NCI-H146 treated with DMSO at 0.1 percent for 48 hours (cell line): ENCODE results near the gene TFAP2C.
"Not testable (repeated sequence)": the region's sequence is repeated elsewhere in the genome, so short reads cannot be mapped to it uniquely, and the experiment has no call there.

Experiments used
- DNase-seq: peaks from one replicate; lab custom pipeline; 2025; ENCODE audit not compliant: unreplicated experiment; lab: John Stamatoyannopoulos, UW

Gene TFAP2C

DNA sequence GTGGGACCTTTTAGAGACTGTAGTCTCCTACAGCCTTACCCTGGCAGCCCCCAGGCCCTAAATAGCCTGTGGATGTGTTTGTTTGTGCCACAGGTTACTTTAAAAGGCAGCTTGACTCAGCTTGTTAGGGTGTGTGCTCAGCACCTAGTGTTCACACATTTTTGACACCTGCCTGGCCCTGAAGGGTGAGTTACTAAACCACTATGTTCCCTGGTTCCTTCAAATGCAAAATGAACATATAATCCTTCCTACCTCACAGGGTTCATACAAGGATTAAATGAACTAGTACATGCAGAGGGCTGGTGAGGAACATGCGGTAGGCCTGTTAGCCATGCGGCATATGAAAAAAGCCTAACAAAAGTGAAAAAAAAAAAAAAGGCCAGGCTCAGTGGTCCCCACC is 14.9 kb upstream of the TFAP2C start:
- no peak for DNase-seq

GRCh38 chr20:56616716-56617115 is 12.4 kb upstream of the TFAP2C start:
- DNase-seq: no peak

- DNase-seq: no peak
Measured at GRCh38 chr20:56617489-56617888, 11.6 kb upstream of the TFAP2C start.

- no peak for DNase-seq
Measured at GRCh38 chr20:56621730-56622129, 7.4 kb upstream of the TFAP2C start.

GRCh38 chr20:56623930-56624329 is 5.2 kb upstream of the TFAP2C start:
- not testable (repeated sequence) for DNase-seq

DNA sequence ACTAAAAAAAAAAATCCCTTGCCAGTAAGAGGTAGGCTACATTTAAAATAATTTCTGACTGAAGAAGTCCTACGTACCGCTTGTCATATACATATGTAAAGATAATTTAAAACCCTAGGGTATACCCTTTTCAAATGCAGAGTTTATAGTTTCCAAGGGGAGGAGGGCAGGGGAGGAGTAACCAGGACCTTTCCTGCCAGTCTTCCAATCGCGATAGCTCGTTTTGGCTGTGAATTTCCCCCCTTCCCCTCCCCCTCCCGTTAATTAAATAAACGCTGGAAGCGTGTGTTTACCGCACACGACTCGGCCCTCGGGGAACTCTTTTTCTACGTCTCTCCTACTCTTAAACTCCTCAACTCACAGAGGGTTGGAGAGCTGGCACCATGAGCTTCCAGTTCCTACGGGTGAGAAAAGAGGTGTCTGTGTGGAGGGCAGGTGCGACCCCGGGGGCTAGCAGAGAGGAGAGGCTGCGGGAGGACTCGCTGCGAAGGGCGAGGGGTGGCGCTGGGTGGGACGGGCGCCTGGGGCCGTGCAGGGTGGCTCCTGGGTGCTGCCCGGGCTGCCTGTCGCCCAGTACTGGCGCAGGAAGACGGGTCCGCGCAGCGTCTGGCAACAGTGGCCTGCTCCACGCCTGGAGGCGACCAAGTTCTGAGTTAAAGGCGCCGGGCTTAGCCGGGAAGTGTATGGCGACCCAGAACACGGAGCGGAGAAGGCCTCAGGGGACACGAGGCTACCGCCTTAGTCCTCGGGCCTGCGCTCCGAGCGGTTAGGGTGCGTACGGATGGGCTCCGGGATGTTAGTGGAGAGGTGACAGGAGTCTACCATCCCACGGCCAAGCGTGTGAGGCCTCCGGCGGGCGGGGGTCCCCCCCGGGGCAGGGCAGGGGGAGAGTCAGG is 4.1 kb upstream of the TFAP2C start:
- DNase-seq: no peak

DNA sequence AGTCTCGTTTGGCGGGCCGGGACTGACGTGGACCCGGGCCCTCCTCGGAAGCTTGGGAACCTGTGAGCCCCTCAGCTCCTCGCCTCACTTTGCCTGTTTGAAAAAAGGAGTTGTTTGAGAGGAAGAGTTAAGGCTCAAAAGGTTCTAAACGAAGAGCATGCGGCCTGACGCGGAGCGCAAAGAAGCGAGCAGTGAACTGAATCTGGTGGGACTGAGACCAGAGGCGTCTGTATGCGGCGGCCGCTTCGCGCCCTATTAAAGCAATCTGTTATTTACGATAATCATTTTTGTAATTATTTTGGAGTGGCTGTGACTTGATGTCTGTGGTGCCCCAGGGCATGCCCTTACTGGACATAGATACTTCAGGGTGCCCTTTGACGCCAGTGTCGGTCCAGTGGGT is 3.3 kb upstream of the TFAP2C start:
- DNase-seq: no peak

DNA sequence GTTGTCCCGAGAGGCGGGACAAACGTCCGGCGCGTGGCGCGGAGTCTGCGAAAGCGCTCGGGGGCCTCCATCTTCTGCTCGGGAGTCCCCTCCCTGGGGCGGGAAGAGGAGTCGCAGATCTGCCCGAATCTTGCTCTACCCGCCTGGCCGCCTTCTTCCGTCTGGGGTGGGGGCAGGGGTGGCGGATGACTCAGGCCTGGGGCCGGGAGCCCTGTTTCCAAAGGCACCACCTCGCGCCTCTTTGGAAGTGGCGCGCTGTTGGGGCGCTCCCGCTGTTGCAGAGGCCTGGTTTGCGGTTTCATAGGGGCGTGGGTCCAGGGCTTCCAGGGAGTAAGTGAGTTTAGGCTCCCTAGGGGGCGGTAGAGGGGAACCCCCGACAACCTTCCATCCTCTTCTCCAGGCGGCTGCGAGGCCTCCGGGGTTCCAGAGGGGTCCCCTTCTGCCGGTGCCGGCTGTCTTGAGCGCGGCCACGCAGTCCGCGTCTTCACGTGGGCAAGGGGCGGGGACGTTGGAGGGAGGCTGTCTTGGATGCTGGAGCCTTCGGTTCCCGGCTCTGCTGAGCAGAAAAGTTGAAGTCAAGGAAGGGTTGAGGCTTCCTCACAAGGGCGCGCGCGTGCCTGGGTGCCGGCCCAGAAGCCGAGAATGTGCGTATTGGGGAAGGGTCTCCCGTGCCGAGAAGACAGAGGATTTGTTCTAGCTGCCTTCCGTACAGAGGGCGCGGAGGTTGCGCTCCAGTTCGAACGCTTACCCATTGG is 2.6 kb upstream of the TFAP2C start:
- no peak for DNase-seq

- no peak for DNase-seq
Measured at GRCh38 chr20:56627122-56628014, 1.7 kb upstream of the TFAP2C start.

DNA sequence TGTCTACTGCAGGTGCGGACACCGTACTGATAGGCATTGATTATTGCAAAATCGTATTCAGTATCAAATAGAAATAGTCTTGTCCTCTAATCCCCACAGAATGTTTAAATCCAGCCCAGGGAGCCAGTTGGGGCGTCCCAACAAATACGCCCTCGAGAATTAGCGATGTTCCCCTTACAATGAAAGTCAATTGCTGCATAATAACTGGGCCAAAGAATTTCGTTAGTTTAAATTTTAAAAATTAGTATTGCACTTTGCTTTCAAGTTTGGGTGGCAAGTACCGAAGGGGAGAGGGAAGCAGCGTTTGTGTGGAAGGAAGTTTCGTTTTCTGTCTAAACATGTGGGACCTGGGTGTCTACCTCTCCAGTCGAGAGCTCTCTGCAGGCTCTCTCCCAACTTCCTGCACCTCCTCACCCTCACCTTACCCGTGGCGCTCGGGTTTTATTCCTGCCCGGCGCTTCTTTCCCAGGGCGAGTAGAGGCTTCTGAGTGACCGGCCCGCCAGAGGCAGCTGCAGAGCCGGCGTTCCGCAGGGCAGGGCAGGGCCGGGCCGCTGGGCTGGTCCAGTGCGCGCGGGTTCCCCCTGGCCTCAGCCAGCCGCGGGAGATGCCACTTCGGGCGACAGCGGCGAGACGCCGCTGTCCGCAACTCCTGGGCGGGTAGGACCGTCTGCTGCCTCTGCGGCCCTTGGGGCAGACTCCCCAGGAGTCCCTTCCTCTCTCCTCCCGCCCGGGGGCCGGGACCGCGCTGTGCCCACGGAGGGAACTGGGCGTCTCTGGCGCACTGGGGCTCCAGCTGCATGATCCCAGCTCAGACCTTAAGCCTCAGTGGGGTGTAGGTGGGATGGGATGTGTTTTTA is 862 bp upstream of the TFAP2C start:
- DNase-seq: no peak

GRCh38 chr20:56629464-56630085 is 469 bp downstream of the TFAP2C start:
- DNase-seq: no peak

- DNase-seq: no peak
Measured at GRCh38 chr20:56630086-56630493, 984 bp downstream of the TFAP2C start.

DNA sequence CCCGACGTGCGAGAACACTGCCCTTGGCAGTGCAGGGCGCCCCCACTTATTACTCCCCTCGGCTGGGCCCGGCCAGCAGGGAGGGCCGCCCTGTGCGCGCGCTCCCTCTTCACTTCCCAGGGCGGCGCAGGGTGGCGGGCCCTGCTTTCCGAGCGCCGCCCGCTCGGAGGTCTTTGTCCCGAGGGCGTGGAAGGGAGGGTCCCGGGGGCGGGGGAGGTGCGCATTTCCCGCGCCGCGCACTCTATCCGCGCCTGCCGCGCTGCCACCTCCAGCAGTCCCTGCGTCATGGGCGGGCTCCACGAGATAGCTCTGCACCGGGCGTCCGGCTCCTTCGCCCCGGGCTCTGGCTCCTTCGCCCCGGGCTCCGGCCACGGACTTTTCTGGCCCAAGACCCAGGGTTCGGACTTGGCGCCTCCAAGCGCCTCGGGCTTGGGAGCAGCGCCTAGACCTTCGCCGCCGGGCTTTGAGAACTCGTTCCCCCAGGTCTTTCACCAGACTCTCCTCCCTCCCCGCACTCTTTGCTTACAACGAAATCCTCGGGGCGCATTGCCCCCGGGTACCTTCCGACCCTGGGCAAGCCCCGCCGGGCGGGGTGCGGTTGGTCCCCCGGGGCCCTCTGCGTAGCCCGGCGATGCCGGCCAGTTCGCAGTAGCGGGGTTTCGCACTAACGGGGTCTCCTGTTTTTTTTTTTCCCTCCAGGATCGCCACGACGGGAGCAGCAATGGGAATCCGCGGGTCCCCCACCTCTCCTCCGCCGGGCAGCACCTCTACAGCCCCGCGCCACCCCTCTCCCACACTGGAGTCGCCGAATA is 1.6 kb downstream of the TFAP2C start:
- DNase-seq: no peak

DNA sequence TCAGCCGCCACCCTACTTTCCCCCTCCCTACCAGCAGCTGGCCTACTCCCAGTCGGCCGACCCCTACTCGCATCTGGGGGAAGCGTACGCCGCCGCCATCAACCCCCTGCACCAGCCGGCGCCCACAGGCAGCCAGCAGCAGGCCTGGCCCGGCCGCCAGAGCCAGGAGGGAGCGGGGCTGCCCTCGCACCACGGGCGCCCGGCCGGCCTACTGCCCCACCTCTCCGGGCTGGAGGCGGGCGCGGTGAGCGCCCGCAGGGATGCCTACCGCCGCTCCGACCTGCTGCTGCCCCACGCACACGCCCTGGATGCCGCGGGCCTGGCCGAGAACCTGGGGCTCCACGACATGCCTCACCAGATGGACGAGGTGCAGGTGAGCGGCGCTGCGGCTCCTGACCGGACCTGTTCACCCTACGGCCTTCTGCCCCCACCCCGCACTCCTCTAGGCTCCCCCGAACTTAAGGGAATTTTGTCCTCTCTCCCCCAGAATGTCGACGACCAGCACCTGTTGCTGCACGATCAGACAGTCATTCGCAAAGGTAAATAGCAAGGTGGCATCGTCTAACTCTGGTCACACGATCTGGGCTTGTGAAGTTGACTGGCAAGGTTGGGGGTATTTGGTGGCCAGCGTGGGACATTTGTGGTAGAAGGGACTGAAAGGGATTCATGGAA is 2.3 kb downstream of the TFAP2C start:
- DNase-seq: no peak

- no peak for DNase-seq
Measured at GRCh38 chr20:56631990-56632327, 2.9 kb downstream of the TFAP2C start.

- DNase-seq: no peak
Measured at GRCh38 chr20:56634307-56634706, 5.2 kb downstream of the TFAP2C start.

DNA sequence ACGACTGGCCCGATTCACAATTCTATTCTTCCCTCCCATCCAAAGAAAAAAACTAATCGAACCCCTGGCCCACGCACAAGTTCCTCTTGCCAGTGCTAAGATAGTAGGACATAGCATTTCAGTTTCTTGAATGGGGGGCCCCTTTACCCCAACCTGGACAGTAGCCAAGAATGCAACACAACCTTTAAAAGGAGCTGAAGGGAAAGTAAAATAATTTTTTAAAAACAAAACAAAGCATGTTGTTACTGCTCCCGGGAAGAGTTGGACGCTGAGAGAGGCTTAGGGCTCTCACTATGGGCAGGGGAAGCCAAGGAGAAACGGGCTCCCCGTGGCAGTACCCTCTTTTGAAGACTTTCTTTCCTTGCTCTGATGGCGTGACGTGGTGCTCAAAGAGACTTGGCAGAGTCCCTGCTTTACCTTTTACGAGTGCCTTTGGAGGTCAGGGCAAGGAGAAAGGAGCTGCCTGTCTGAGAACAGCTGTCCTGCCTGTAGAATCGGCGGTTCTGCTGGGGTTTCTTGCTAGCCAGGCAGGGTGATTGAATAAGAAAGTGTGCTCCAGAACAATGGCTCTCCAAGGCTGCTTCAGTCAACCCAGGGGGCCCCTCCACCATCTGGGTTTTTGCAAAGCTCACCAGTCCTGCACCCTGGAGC is 5.8 kb downstream of the TFAP2C start:
- no peak for DNase-seq

- no peak for DNase-seq
Measured at GRCh38 chr20:56636716-56637115, 7.6 kb downstream of the TFAP2C start.
